ENCODE data around the gene ANKRD28.

Gene ANKRD28

GRCh38 chr3:15716178-15716577, 81.6 kb downstream of the ANKRD28 start:
- no peak for DNase-seq

DNA sequence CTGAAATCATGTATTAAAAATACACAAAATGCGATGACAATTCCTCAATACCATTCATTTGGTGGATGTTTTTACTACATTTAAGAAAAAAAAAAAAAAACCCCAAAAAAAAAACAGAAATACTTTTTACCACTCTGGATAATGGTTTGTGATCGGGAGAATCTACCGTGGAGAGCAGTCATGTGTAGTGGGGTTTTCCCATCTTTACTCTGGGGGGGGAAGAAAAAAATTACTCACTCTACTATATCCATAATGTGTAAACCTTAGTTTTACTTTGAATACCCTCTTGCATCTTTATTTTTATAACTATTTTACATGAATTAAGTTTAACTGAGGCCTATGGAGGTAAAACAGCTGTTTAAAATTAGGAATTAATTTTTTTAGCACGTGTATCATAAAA, 83.3 kb downstream of the ANKRD28 start:
- DNase-seq, result no peak

DNA sequence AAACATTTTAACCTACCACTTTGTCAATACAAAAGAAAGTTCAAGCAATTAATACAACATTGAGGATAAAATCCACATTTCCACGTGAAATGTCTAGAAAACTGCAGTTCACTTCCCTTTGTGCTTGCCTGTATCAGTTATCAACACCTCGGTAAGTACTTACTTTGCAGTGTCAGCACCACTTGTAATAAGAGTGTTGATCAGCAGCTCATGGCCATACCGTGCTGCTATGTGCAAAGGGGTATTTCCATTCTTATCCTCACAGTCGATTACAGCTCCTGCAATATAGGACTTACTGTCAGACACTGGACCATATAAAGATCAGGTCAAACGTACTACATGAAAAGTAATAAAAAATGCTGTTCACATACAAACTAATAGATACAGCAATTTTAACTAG, 84.4 kb downstream of the ANKRD28 start:
- no peak for DNase-seq

- DNase-seq, result no peak
Observed at GRCh38 chr3:15711281-15711680, 86.5 kb downstream of the ANKRD28 start.

DNA sequence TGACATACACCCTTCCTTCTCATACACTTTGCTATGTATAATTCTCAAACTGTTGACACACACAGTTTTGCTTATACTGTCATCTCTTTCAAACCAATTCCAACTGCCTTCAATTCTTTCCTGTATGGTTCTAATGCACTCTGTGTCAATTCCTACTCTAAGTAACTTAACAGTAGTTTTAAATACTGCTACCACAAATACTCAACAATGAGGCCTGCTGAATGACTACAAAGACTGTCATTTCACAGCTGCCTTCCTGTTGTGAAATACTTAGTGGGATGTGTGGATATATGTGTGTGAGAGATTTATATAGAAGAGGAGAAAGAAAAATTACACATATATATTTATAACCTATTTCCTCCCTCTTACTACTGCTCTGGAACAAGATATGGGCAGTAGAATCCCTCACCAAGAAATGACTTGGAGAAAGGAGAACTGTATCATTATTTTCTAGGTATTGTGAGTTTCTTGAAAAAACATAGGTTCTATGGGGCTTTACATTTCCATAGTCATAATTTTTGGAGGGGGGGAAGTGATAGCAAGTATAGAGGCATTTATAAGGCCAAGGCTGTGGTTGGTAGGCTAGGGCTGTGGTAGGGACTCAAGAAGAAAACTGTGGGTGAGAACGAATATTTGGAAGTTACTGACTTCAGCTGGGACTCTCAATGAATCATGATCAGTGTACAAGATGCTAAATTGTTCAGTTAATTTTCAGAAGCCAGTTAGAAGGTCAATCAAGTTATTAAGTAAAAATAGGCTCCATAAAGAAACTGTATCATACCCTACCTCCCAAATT, 88.7 kb downstream of the ANKRD28 start:
- DNase-seq, result no peak

DNA sequence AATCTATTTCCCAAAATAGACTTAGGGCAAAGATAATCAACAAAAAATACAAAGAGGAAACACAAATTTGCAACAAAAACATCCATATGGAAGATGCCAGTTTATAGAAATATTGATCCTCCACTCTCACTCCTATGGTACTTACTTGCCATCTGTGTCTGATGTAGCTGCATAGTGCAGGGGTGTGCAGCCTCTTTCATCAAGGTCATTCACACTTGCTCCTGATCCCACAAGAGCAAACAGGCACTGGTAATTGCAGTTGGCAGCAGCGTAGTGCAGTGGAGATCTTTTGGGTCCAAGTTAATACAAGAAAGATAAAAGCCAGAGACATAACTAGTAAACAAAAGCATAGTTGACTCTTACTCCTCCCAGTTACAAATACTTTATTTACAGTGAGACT, 90.0 kb downstream of the ANKRD28 start:
- DNase-seq, result no peak

GRCh38 chr3:15703346-15703745, 94.4 kb downstream of the ANKRD28 start:
- DNase-seq, result no peak

DNA sequence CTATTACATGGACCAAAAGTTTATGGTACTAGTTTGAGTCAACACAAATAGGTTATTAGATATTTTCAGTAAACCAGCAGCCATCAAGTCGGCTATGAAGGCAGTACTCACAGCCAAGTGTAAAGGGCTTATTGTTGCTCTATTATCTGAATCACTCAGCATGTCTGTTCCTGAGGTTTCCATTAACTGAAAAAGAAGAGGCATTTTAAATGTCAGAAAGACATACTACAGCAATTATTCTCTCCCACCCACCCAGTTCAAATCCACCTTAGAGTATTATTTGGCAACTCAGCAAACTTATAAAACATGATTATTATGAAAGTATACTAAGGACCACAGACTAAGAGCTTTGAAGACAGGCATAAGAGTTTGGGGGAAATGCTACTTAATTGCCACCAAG, 103.2 kb downstream of the ANKRD28 start:
- no peak for DNase-seq

GRCh38 chr3:15693355-15693754, 104.4 kb downstream of the ANKRD28 start:
- DNase-seq, result no peak

- no peak for DNase-seq
Observed at GRCh38 chr3:15690748-15691147, 107.0 kb downstream of the ANKRD28 start.

GRCh38 chr3:15690230-15690629, 107.5 kb downstream of the ANKRD28 start:
- no peak for DNase-seq

- no peak for DNase-seq
Observed at GRCh38 chr3:15685927-15686326, 111.9 kb downstream of the ANKRD28 start.

DNA sequence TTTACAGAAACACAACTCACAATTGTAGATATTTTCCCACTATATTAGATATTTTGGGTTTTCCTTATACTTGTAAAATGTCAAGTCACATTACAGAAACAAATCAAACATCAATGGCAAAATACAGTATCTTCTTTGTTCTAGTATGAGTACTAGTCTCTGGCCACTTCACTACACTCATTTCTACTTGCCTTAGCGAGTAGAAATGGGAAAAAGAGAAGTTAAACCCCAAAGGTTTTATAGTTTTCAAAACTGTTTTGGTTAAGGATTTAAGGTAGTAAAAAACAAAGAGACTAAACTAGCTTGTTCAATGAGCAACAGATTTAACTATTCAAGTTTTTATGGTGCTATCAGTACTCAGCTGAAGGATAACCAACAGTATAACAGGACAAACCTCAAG, 114.5 kb downstream of the ANKRD28 start:
- no peak for DNase-seq

- DNase-seq, result no peak
Observed at GRCh38 chr3:15682561-15683185, 115.1 kb downstream of the ANKRD28 start.

- no peak for DNase-seq
Observed at GRCh38 chr3:15681668-15682067, 116.1 kb downstream of the ANKRD28 start.

DNA sequence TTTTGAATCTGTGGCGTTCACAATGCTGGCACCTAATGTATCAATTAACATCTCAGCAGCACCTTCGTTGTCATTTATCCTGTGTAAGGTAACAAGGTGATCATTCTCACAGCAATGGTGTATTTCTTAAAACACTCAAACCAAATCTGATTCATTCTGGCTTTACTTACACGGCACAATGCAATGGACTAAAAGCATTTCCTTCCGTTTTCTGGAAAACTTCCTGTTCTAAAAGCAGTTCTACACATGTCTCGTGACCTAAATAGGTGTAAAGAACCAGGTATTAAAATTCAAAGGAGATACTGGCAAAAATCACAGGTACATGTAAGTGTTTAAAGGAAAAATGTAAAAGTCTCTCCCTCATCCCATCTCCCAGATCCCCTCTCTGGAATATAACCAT, 118.5 kb downstream of the ANKRD28 start:
- no peak for DNase-seq

- no peak for DNase-seq
Observed at GRCh38 chr3:15676259-15676658, 121.5 kb downstream of the ANKRD28 start.

DNA sequence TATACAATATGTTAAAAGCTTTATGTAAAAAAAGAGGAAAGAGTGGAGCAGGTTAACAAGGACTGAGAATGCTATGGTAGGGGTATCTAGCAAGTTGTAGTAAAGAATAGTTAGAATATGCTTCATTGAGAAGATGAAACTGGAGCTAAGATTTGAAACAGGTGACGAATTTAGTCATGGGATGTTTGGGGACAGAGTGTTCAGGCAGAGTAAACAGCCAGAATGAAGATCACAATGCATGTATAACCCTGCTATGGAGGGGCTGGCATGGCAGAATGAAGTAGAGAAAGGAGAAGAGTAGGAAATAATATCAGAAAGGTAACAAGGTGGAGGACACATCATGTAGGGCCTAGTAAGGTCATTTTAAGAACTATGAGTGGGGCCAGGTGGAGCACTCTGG, 124.2 kb downstream of the ANKRD28 start:
- DNase-seq, result no peak

- DNase-seq, result no peak
Observed at GRCh38 chr3:15667484-15667883, 130.3 kb downstream of the ANKRD28 start.

DNA sequence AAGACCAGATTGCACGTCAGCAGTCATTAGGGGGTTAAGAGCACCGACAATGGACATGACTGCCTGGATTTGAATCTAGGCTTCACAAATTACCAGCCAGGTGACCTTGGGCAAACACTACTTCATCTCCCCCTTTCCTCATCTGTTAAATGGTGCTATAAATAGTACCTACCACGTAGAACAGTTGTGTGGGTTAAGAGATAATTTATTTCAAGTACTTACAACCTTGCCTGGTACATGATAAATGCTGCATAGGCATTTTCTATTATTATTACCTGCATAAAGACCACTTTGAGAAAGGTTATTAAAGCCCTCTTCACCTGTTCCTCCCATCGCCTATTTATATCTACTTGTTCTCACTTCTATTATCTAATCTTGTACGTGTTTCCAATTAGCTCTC, 131.5 kb downstream of the ANKRD28 start:
- DNase-seq, result no peak

DNA sequence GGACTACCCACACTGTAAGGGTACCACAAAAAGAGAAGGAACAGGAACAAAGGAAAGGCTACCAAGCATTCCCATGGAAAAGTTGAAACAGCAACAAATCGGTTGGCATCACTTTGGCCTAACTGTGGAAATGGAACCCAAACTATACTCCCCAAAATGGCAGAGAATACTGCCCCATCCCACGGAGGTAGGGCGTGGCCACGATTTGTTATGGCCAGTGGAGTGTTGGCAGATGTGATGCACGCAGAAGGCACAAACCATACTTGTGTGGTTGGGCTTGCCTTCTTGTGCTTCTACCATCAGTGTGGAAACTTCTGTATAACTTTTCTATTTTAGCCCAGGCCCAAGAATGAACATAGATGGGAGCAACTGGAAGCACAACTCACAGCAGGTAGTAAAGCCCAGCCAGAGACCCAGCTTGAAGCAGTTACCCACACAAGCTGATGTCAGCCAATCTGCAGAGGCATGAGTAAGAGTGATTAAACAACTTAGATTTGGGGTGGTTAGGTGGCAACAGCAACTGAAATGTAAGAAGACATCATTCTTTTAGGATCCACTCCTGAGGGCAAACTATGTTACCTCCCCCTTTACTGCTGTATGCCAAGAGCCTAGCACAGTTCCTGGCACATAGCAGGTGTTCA, 132.1 kb downstream of the ANKRD28 start:
- no peak for DNase-seq

DNA sequence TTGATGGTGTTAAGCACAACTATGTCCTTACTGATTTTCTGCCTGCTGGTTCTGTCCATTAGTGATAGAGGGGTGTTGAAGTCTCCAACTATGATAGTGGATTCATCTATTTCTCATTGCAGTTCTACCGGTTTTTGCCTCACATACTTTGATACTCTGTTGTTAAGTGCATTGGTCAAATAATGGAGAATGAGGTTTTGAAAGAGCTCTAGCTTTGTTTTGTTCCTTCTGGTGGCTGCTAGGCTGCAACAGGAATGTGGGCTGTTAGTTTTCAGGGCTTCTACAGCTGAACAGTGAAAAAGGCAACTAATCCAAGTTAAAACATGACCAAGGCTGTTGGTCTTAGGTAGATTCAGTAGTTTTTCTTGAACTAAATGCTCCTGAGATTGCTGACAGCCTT, 133.6 kb downstream of the ANKRD28 start:
- no peak for DNase-seq

DNA sequence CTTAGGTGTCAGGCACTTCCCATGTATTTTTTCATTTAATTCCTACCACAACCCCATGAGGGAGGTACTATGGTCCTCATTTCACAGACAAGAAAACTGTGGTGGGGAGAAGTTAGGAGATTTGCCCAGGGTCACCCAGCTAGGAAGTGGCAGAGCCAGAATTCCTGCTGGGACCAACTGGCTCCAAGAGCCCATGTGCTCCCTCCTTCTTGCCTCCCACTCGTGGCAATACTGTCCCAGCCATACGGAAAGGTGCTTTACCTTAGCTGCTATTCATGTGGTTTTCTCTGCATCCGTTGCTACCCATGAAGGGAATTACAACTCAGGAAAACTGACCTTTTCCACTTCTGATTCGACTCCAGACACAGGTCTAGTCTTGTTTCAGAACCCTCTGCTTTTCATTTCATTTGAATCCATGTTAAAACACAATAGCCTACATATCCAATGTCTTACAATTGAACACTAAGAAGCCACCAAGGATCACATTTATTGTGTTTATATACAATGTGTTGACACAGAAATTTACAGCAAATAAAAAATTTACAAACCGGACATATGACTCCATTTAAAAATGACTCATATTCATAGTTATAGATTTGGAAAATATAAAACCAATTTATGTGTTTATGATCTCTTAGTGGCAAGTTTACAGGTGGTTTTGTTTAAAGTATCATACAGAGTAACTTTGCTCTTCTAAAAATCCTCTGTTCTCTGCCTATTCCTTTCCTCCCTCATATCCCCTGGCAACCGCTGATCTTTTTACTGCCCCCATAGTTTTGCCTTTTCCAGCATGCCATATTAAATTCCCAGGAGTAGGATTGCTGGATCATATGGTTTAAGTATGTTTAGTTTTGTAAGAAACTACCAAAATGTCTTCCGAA, 137.5 kb downstream of the ANKRD28 start:
- no peak for DNase-seq

All from retina (tissue), 1 donor.